PFSK-1 (cell line): ENCODE results near the gene BNIP5.

Experiments
- FOXP2 ChIP-seq: optimal IDR thresholded peaks from 2 replicates; pipeline ENCODE3; 2011; ENCODE audit warnings: borderline replicate concordance, control low read depth, inconsistent platforms; ENCODE audit not compliant: insufficient read depth; ENCODE audit errors: extremely low read length, extremely low read depth
- POLR2AphosphoS5 ChIP-seq: IDR thresholded peaks from 2 replicates; pipeline ENCODE4 v1.6.1; 2012; ENCODE audit warnings: low read depth, mild to moderate bottlenecking, control low read depth, low read length, moderate library complexity
- REST ChIP-seq, 2 experiments: IDR thresholded peaks; 2 replicates each; pipeline versions ENCODE4 v1.6.1 to v1.8.0; 2011 to 2012; ENCODE audit warnings: low read depth in 2 of 2, low read length in 2 of 2, control low read depth in 1 of 2, inconsistent platforms in 1 of 2, mild to moderate bottlenecking in 1 of 2, moderate library complexity in 1 of 2; ENCODE audit not compliant: insufficient read depth in 1 of 2
- SIN3A ChIP-seq: IDR thresholded peaks from 2 replicates; pipeline ENCODE4 v1.6.1; 2012; ENCODE audit warnings: mild to moderate bottlenecking, low read length, moderate library complexity, borderline replicate concordance; ENCODE audit not compliant: insufficient read depth
- TAF1 ChIP-seq: IDR thresholded peaks from 2 replicates; pipeline ENCODE4 v1.6.1; 2012; ENCODE audit warnings: low read length, control low read depth, borderline replicate concordance; ENCODE audit not compliant: insufficient read depth

GRCh38 chr6:36273067-36273466, 63.6 kb downstream of the BNIP5 start:
- TF ChIP-seq REST (IDR thresholded peaks at IDR 0.05; ENCODE audit: insufficient read depth in 1 of 2, low read depth in 2 of 2, low read length in 2 of 2): no peak
- TF ChIP-seq TAF1: no peak
- TF ChIP-seq POLR2AphosphoS5: no peak
- no peak for TF ChIP-seq SIN3A
- no peak for TF ChIP-seq FOXP2
